HCT116 (cell line): ENCODE results near the gene DGKE. TPM values are rescaled to one million over a fixed set of nuclear protein-coding genes. Genes with fewer than 3 reads are reported as not detected.

Source experiments
- ATAC-seq: fragments of 200-7000 bp; cut with Tn5 transposase; 2 replicates; pipeline ENCODE4 v1.9.1; 2020; ENCODE audit warnings: mild to moderate bottlenecking, moderate library complexity
- BruUV-seq: library from RNA; stranded (reverse); fragments of 400-500 nt; replicated peaks from 2 replicates; lab custom pipeline; 2021; lab: Mats Ljungman, UMichigan
- CTCF ChIA-PET: fragments of 300-600 bp; sonication (Branson Sonifier 250); formaldehyde crosslinking; loops from one replicate; lab custom pipeline; 2021; ENCODE audit warnings: antibody characterized with exemption; lab: Charles Lee
- POLR2A ChIA-PET: fragments of 300-600, 350-600 bp; sonication (Branson Sonifier 250); formaldehyde crosslinking; loops from one replicate; lab custom pipeline; 2021; ENCODE audit warnings: antibody characterized with exemption; lab: Charles Lee
- RAD21 ChIA-PET, 2 experiments: fragments of 300-600 bp; sonication (Branson Sonifier 250); formaldehyde crosslinking; loops; one replicate each; lab custom pipeline; 2023; ENCODE audit warnings: low total read pairs in 2 of 2; ENCODE audit not compliant: uncharacterized antibody in 2 of 2, unreplicated experiment in 2 of 2, low non-redundant PET in 1 of 2; lab: Charles Lee
- DNase-seq: peaks from one replicate; pipeline ENCODE4 v3.0.0-alpha.2; 2010; ENCODE audit warnings: low read depth, low spot score
- H2AFZ ChIP-seq: fragments of 200-600 bp; shearing (Covaris generic), sonication (generic); 2 replicates; pipeline ENCODE4 v1.6.1; 2017; ENCODE audit warnings: low read depth, mixed run types, mixed read lengths, antibody characterized with exemption, low read length; ENCODE audit not compliant: poor library complexity, severe bottlenecking
- H3K27ac ChIP-seq: 2 replicates; pipeline ENCODE4 v1.5.1; 2012; ENCODE audit warnings: low read depth, low read length
- H3K27me3 ChIP-seq: fragments of 200-600 bp; sonication (generic); 2 replicates; pipeline ENCODE4 v1.6.1; 2016; ENCODE audit warnings: mixed run types, low read length, mixed read lengths; ENCODE audit not compliant: insufficient read depth
- H3K36me3 ChIP-seq, 2 experiments: fragments of 200-500 bp in 1 of 2; fragments of 200-600 bp in 1 of 2; sonication (Bioruptor generic) in 1 of 2; sonication (generic) in 1 of 2; 2 replicates each; pipeline versions ENCODE4 v1.5.1 to v1.6.1; 2014 to 2016; ENCODE audit warnings: low read length in 2 of 2, inconsistent platforms in 1 of 2, mixed read lengths in 1 of 2, mixed run types in 1 of 2; ENCODE audit not compliant: insufficient read depth in 2 of 2, control insufficient read depth in 1 of 2
- H3K4me1 ChIP-seq, 2 experiments: fragments of 200-600 bp in 1 of 2; sonication (generic) in 1 of 2; 2 replicates each; pipeline versions ENCODE4 v1.5.1 to v1.6.1; 2012 to 2017; ENCODE audit warnings: low read length in 2 of 2, inconsistent platforms in 1 of 2, mild to moderate bottlenecking in 1 of 2, mixed read lengths in 1 of 2, mixed run types in 1 of 2, moderate library complexity in 1 of 2; ENCODE audit not compliant: insufficient read depth in 2 of 2, control insufficient read depth in 1 of 2
- H3K4me2 ChIP-seq: fragments of 200-600 bp; sonication (generic); 2 replicates; pipeline ENCODE4 v1.6.1; 2017; ENCODE audit warnings: mixed run types, low read length, mixed read lengths
- H3K4me3 ChIP-seq, 2 experiments: fragments of 200-600 bp in 1 of 2; sonication (generic) in 1 of 2; replicated peaks in 1 of 2; 2 replicates each; pipeline ENCODE4 v1.5.1; 2011 to 2016; ENCODE audit warnings: low read length in 2 of 2, control low read depth in 1 of 2, low read depth in 1 of 2, mild to moderate bottlenecking in 1 of 2, mixed read lengths in 1 of 2, mixed run types in 1 of 2
- H3K79me2 ChIP-seq: fragments of 200-600 bp; sonication (generic); 2 replicates; pipeline ENCODE4 v1.6.1; 2017; ENCODE audit warnings: mild to moderate bottlenecking, mixed run types, low read length, moderate library complexity, mixed read lengths; ENCODE audit not compliant: insufficient read depth
- H3K9ac ChIP-seq: fragments of 200-600 bp; sonication (generic); 2 replicates; pipeline ENCODE4 v1.6.1; 2016; ENCODE audit warnings: low read length, mixed read lengths
- H3K9me2 ChIP-seq: fragments of 200-600 bp; sonication (generic), shearing (Covaris generic); 2 replicates; pipeline ENCODE4 v1.6.1; 2017; ENCODE audit warnings: mixed run types, mild to moderate bottlenecking, moderate library complexity; ENCODE audit not compliant: insufficient read depth
- H3K9me3 ChIP-seq, 2 experiments: fragments of 200-500 bp in 1 of 2; fragments of 200-600 bp in 1 of 2; sonication (Bioruptor generic) in 1 of 2; sonication (generic) in 1 of 2; 2 replicates each; pipeline ENCODE4 v1.6.1; 2014 to 2017; ENCODE audit warnings: low read length in 2 of 2, mixed read lengths in 2 of 2, inconsistent platforms in 1 of 2, low read depth in 1 of 2, mild to moderate bottlenecking in 1 of 2, mixed run types in 1 of 2, moderate library complexity in 1 of 2; ENCODE audit not compliant: control insufficient read depth in 1 of 2, insufficient read depth in 1 of 2
- H4K20me1 ChIP-seq: fragments of 200-600 bp; sonication (generic), shearing (Covaris generic); 2 replicates; pipeline ENCODE4 v1.6.1; 2017; ENCODE audit warnings: mixed run types, mild to moderate bottlenecking, moderate library complexity; ENCODE audit not compliant: insufficient read depth
- POLR2AphosphoS5 ChIP-seq: IDR thresholded peaks from 2 replicates; pipeline ENCODE4 v1.6.1; 2011; ENCODE audit warnings: mild to moderate bottlenecking, low read depth, low read length, moderate library complexity
- SRF ChIP-seq: IDR thresholded peaks from 2 replicates; pipeline ENCODE4 v1.6.1; 2012; ENCODE audit warnings: low read depth
- YY1 ChIP-seq: IDR thresholded peaks from 2 replicates; pipeline ENCODE4 v1.6.1; 2011; ENCODE audit warnings: low read length, low read depth, moderate library complexity, mild to moderate bottlenecking; ENCODE audit not compliant: insufficient replicate concordance; ENCODE audit errors: extremely low read depth
- intact Hi-C: fragments of 100-400 bp; cut with micrococcal nuclease; formaldehyde crosslinking; loops from 2 replicates; pipeline ENCODE4 v1.10.0; 2022
- total RNA-seq: library from RNA; stranded (reverse); gene quantifications from one replicate; pipeline ENCODE4 v1.2.1, GENCODE V29; 2021; ENCODE audit not compliant: unreplicated experiment
- TF ChIP-seq, protein P1 (sequence below), 3 experiments: fragments of 200-600 bp in 1 of 3; sonication (generic) in 1 of 3; IDR thresholded peaks in 2 of 3; conservative IDR thresholded peaks in 1 of 3; 2 replicates each; pipeline ENCODE4 v1.5.1; 2012 to 2017; ENCODE audit warnings: low read depth in 2 of 3, low read length in 2 of 3, antibody characterized with exemption in 1 of 3, borderline replicate concordance in 1 of 3, control low read depth in 1 of 3, mild to moderate bottlenecking in 1 of 3, mixed read lengths in 1 of 3, mixed run types in 1 of 3, moderate library complexity in 1 of 3; ENCODE audit not compliant: insufficient read depth in 1 of 3
- TF ChIP-seq, protein P2 (sequence below): IDR thresholded peaks from 2 replicates; pipeline ENCODE4 v1.6.1; 2012

Gene DGKE
- total RNA-seq, 1 experiment from 2014 or later = 5.2 TPM

DNA sequence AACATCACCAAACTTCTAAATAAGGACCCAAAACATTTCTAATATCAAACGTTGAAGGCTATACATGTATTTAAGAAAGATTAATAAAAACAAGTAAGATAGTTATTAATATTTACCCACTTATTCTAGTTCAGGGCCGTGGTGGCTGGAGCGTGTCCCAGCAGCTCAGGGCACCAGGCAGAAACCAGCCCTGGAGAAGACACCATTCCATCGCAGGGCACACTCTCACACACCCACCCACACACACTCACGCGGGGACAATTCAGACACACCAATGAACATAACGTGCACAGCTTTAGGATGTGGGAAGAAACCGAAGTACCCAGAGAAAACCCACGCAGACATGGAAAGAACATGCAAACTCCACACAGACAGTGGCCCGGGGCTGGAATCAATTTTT lies 13.7 kb upstream of the DGKE start:
- ChIA-PET POLR2A (interaction anchor here (0.8 to 2.1 kb wide), 5 partner anchors 9 to 94 kb away, joined by 3 to 17 read pairs (median 4); partner anchors contain the start of genes DGKE and TRIM25), CTCF (interaction anchor here (0.6 to 2.2 kb wide), 35 partner anchors 9 to 320 kb away, joined by 3 to 25 read pairs (median 5); partner anchors contain the start of genes C17orf67, COIL, DGKE and NOG), RAD21 (interaction anchor here (0.6 to 1.4 kb wide), 4 partner anchors 13 to 119 kb away, joined by 3 to 6 read pairs (median 3); no protein-coding TSS in a partner anchor)
- Histone ChIP-seq H2AFZ (peak overlapping the region; percentile 82), H3K27me3 (no peaks in the 10 kb centered on the region), H3K4me2 (peak overlapping the region; percentile 72; the same call in 1 of the 2 replicates), H3K9ac (no peak overlapping the region), H3K9me2 (no peaks in the 10 kb centered on the region), H3K4me3 (no peak overlapping the region), H3K4me1 (peaks cover 3 to 9% of the 10 kb centered on the region in 2 experiments), H3K79me2 (no peaks in the 10 kb centered on the region), H3K36me3 (no peaks in the 10 kb centered on the region), H3K27ac (no peak overlapping the region), H3K9me3 (no peaks in the 10 kb centered on the region), H4K20me1 (no peaks in the 10 kb centered on the region)
- intact Hi-C loops = no loop called here
- no peak for ATAC-seq
- no TSS peak for BruUV-seq
- no peak for DNase-seq
- no peak for TF ChIP-seq POLR2AphosphoS5
- no peak for TF ChIP-seq SRF
- no peak for TF ChIP-seq YY1
- TF ChIP-seq, protein P1, sequence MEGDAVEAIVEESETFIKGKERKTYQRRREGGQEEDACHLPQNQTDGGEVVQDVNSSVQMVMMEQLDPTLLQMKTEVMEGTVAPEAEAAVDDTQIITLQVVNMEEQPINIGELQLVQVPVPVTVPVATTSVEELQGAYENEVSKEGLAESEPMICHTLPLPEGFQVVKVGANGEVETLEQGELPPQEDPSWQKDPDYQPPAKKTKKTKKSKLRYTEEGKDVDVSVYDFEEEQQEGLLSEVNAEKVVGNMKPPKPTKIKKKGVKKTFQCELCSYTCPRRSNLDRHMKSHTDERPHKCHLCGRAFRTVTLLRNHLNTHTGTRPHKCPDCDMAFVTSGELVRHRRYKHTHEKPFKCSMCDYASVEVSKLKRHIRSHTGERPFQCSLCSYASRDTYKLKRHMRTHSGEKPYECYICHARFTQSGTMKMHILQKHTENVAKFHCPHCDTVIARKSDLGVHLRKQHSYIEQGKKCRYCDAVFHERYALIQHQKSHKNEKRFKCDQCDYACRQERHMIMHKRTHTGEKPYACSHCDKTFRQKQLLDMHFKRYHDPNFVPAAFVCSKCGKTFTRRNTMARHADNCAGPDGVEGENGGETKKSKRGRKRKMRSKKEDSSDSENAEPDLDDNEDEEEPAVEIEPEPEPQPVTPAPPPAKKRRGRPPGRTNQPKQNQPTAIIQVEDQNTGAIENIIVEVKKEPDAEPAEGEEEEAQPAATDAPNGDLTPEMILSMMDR (IDR thresholded peaks at IDR 0.05 in 2 of 3, conservative IDR thresholded peaks at IDR 0.05 in 1 of 3; ENCODE audit: borderline replicate concordance in 1 of 3, insufficient read depth in 1 of 3, low read depth in 2 of 3, low read length in 2 of 3) = no peak
- TF ChIP-seq, protein P2, sequence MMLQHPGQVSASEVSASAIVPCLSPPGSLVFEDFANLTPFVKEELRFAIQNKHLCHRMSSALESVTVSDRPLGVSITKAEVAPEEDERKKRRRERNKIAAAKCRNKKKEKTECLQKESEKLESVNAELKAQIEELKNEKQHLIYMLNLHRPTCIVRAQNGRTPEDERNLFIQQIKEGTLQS = no peak
